ENCODE results near the gene CLSTN2. TPM values are rescaled to one million over a fixed set of nuclear protein-coding genes. Genes with fewer than 3 reads are reported as not detected.

CLSTN2 gene
- total RNA-seq, 1 donor from 2014 or later: 65.0 TPM

- H3K4me1 Mint-ChIP-seq (ENCODE audit: low read depth): no peaks in the 10 kb centered on the region
- H3K27me3 Mint-ChIP-seq (ENCODE audit: low read depth): no peaks in the 10 kb centered on the region
- DNase-seq (ENCODE audit: low spot score): no peak
- no peaks in the 10 kb centered on the region for H3K9me3 Mint-ChIP-seq (ENCODE audit: low read depth)
- no peak for TF ChIP-seq CTCF (IDR thresholded peaks at IDR 0.05)
- H3K27ac Mint-ChIP-seq (ENCODE audit: unreplicated experiment): no peak overlapping the region
- no peak overlapping the region for H3K4me3 Mint-ChIP-seq (ENCODE audit: unreplicated experiment)
- no peaks in the 10 kb centered on the region for H3K36me3 Mint-ChIP-seq (ENCODE audit: low read depth)
These were observed 216.3 kb downstream of the CLSTN2 start for GRCh38 chr3:140151321-140151720.

- TF ChIP-seq CTCF (IDR thresholded peaks at IDR 0.05): no peak
- peaks cover 3% of the 10 kb centered on the region for H3K9me3 Mint-ChIP-seq (ENCODE audit: low read depth)
- no peak overlapping the region for H3K4me3 Mint-ChIP-seq (ENCODE audit: unreplicated experiment)
- DNase-seq (ENCODE audit: low spot score): no peak
- H3K36me3 Mint-ChIP-seq (ENCODE audit: low read depth): no peaks in the 10 kb centered on the region
- H3K27ac Mint-ChIP-seq (ENCODE audit: unreplicated experiment): no peak overlapping the region
- H3K4me1 Mint-ChIP-seq (ENCODE audit: low read depth): no peaks in the 10 kb centered on the region
- H3K27me3 Mint-ChIP-seq (ENCODE audit: low read depth): no peaks in the 10 kb centered on the region
These were observed 218.1 kb downstream of the CLSTN2 start for GRCh38 chr3:140152851-140153639.

- no peaks in the 10 kb centered on the region for H3K4me1 Mint-ChIP-seq (ENCODE audit: low read depth)
- H3K4me3 Mint-ChIP-seq (ENCODE audit: unreplicated experiment): no peak overlapping the region
- no peak for DNase-seq (ENCODE audit: low spot score)
- no peak overlapping the region for H3K27ac Mint-ChIP-seq (ENCODE audit: unreplicated experiment)
- peaks cover 2% of the 10 kb centered on the region for H3K36me3 Mint-ChIP-seq (ENCODE audit: low read depth)
- no peak for TF ChIP-seq CTCF (IDR thresholded peaks at IDR 0.05)
- H3K27me3 Mint-ChIP-seq (ENCODE audit: low read depth): no peaks in the 10 kb centered on the region
- H3K9me3 Mint-ChIP-seq (ENCODE audit: low read depth): peaks cover 9% of the 10 kb centered on the region
These were observed 218.8 kb downstream of the CLSTN2 start for GRCh38 chr3:140153736-140154135.

GRCh38 chr3:140157161-140157560 is 222.2 kb downstream of the CLSTN2 start:
- no peak overlapping the region for H3K27ac Mint-ChIP-seq (ENCODE audit: unreplicated experiment)
- peaks cover 12% of the 10 kb centered on the region for H3K9me3 Mint-ChIP-seq (ENCODE audit: low read depth)
- H3K4me1 Mint-ChIP-seq (ENCODE audit: low read depth): peaks cover 11% of the 10 kb centered on the region
- peaks cover 2% of the 10 kb centered on the region for H3K36me3 Mint-ChIP-seq (ENCODE audit: low read depth)
- no peak for TF ChIP-seq CTCF (IDR thresholded peaks at IDR 0.05)
- no peak for DNase-seq (ENCODE audit: low spot score)
- H3K27me3 Mint-ChIP-seq (ENCODE audit: low read depth): no peaks in the 10 kb centered on the region
- no peak overlapping the region for H3K4me3 Mint-ChIP-seq (ENCODE audit: unreplicated experiment)

- DNase-seq (ENCODE audit: low spot score): no peak
- peaks cover 16% of the 10 kb centered on the region for H3K4me1 Mint-ChIP-seq (ENCODE audit: low read depth)
- peaks cover 2% of the 10 kb centered on the region for H3K36me3 Mint-ChIP-seq (ENCODE audit: low read depth)
- no peak overlapping the region for H3K4me3 Mint-ChIP-seq (ENCODE audit: unreplicated experiment)
- no peak for TF ChIP-seq CTCF (IDR thresholded peaks at IDR 0.05)
- H3K9me3 Mint-ChIP-seq (ENCODE audit: low read depth): peaks cover 12% of the 10 kb centered on the region
- H3K27me3 Mint-ChIP-seq (ENCODE audit: low read depth): no peaks in the 10 kb centered on the region
- H3K27ac Mint-ChIP-seq (ENCODE audit: unreplicated experiment): no peak overlapping the region
These were observed 224.7 kb downstream of the CLSTN2 start for GRCh38 chr3:140159646-140160045.
